Activated gamma-delta T cell treated with Interleukin-2 at 50 U/mL for 16 hours (primary cell): ENCODE measurements around the gene MDK.

Experiments used
- DNase-seq: peaks from one replicate; pipeline ENCODE4 v3.0.0-alpha.2; 2020

The MDK gene

GRCh38 chr11:46348566-46349401 is 32.7 kb upstream of the MDK start:
- DNase-seq = peak; percentile 84

GRCh38 chr11:46350695-46351094 is 30.8 kb upstream of the MDK start:
- no peak for DNase-seq

GRCh38 chr11:46351148-46351547 is 30.3 kb upstream of the MDK start:
- no peak for DNase-seq

GRCh38 chr11:46351606-46352005 is 29.9 kb upstream of the MDK start:
- DNase-seq = no peak

GRCh38 chr11:46352063-46352841 is 29.2 kb upstream of the MDK start:
- peak; percentile 73 for DNase-seq

GRCh38 chr11:46353698-46354097 is 27.8 kb upstream of the MDK start:
- no peak for DNase-seq

- DNase-seq = no peak
These were observed 24.5 kb upstream of the MDK start for GRCh38 chr11:46356924-46357482.

- DNase-seq = no peak
These were observed 24.0 kb upstream of the MDK start for GRCh38 chr11:46357483-46357936.

- no peak for DNase-seq
These were observed 21.5 kb upstream of the MDK start for GRCh38 chr11:46359953-46360352.

- no peak for DNase-seq
These were observed 20.6 kb upstream of the MDK start for GRCh38 chr11:46360878-46361277.

GRCh38 chr11:46361283-46362155 is 19.9 kb upstream of the MDK start:
- peak; percentile 62 for DNase-seq

GRCh38 chr11:46362156-46363030 is 19.1 kb upstream of the MDK start:
- no peak for DNase-seq

- DNase-seq = no peak
These were observed 18.4 kb upstream of the MDK start for GRCh38 chr11:46363031-46363407.

GRCh38 chr11:46363455-46364005 is 17.9 kb upstream of the MDK start:
- DNase-seq = no peak

GRCh38 chr11:46364056-46364455 is 17.4 kb upstream of the MDK start:
- no peak for DNase-seq

GRCh38 chr11:46364791-46365190 is 16.7 kb upstream of the MDK start:
- no peak for DNase-seq

GRCh38 chr11:46366260-46366659 is 15.2 kb upstream of the MDK start:
- DNase-seq = no peak

GRCh38 chr11:46366661-46367161 is 14.8 kb upstream of the MDK start:
- DNase-seq = no peak

GRCh38 chr11:46367244-46367915 is 14.1 kb upstream of the MDK start:
- peak; percentile 80 for DNase-seq

- DNase-seq = no peak
These were observed 13.6 kb upstream of the MDK start for GRCh38 chr11:46367916-46368267.
